Calu3 (cell line): Measurements from ENCODE around the gene ADAMTS17. TPM values are rescaled to one million over a fixed set of nuclear protein-coding genes. Genes with fewer than 3 reads are reported as not detected.

Source experiments
- BruUV-seq: library from RNA; stranded (reverse); fragments of 400-500 nt; replicated peaks from 2 replicates; lab custom pipeline; 2021; lab: Mats Ljungman, UMichigan
- CTCF ChIA-PET: fragments of 300-600 bp; sonication (Branson Sonifier 250); formaldehyde crosslinking; loops from one replicate; lab custom pipeline; 2022; ENCODE audit warnings: antibody characterized with exemption; lab: Charles Lee
- DNase-seq: peaks from one replicate; pipeline ENCODE4 v3.0.0; 2022
- H3K27ac Mint-ChIP-seq: one replicate; pipeline ENCODE4 v1.8.0; 2022; ENCODE audit warnings: mixed read lengths; ENCODE audit not compliant: unreplicated experiment
- H3K27me3 Mint-ChIP-seq: one replicate; pipeline ENCODE4 v1.8.0; 2022; ENCODE audit warnings: mixed read lengths; ENCODE audit not compliant: unreplicated experiment
- H3K36me3 Mint-ChIP-seq: one replicate; pipeline ENCODE4 v1.8.0; 2022; ENCODE audit warnings: mild to moderate bottlenecking, moderate library complexity, mixed read lengths; ENCODE audit not compliant: insufficient read depth, unreplicated experiment
- H3K4me1 Mint-ChIP-seq: one replicate; pipeline ENCODE4 v1.8.0; 2022; ENCODE audit warnings: mild to moderate bottlenecking, low read depth, mixed read lengths; ENCODE audit not compliant: unreplicated experiment
- H3K4me3 Mint-ChIP-seq: one replicate; pipeline ENCODE4 v1.8.0; 2022; ENCODE audit warnings: mild to moderate bottlenecking, low read depth, moderate library complexity, mixed read lengths; ENCODE audit not compliant: unreplicated experiment
- H3K9me3 Mint-ChIP-seq: one replicate; pipeline ENCODE4 v1.8.0; 2022; ENCODE audit warnings: low read depth, mixed read lengths; ENCODE audit not compliant: unreplicated experiment
- intact Hi-C: fragments of 100-400 bp; cut with micrococcal nuclease; formaldehyde crosslinking; loops from one replicate; pipeline ENCODE4 v1.10.0; 2022; ENCODE audit not compliant: unreplicated experiment
- total RNA-seq: library from RNA; stranded (reverse); gene quantifications from 2 replicates; pipeline ENCODE4 v1.2.3, GENCODE V29; 2022
- TF ChIP-seq, protein P1 (sequence below): fragments of 200-600 bp; IDR thresholded peaks from one replicate; pipeline ENCODE4 v1.8.0; 2022; ENCODE audit warnings: antibody characterized with exemption; ENCODE audit not compliant: unreplicated experiment

ADAMTS17 gene
- total RNA-seq, 1 experiment from 2014 or later: 3.5 TPM

DNA sequence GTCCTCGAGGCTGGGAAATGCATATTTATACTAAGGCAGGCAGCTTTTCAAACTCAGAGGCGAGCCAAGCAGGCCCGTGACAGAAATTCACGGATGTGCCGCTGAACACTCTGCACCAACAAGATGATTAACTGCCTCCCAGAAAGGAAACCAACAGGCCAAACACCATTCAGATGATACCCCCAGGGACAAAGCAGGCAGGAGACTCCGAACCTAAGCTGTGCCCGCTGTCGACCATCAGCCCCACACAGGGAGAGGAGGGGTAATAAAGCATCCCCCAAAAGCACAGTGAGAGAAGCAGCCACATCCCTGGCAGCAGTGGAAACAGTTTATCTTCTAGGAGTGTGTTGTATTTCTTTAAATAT lies 31.8 kb downstream of the ADAMTS17 start:
- no peaks in the 10 kb centered on the region for H3K4me1 Mint-ChIP-seq
- intact Hi-C loops: no loop called here
- no peaks in the 10 kb centered on the region for H3K27me3 Mint-ChIP-seq
- H3K4me3 Mint-ChIP-seq: no peak overlapping the region
- H3K9me3 Mint-ChIP-seq: peaks cover 10% of the 10 kb centered on the region
- BruUV-seq: no TSS peak
- no peak for DNase-seq
- CTCF ChIA-PET: interaction anchor here (0.6 kb wide), 1 partner anchor 1030 kb away, joined by 3 read pairs; no protein-coding TSS in a partner anchor
- no peak overlapping the region for H3K27ac Mint-ChIP-seq
- no peaks in the 10 kb centered on the region for H3K36me3 Mint-ChIP-seq
- TF ChIP-seq, protein P1, sequence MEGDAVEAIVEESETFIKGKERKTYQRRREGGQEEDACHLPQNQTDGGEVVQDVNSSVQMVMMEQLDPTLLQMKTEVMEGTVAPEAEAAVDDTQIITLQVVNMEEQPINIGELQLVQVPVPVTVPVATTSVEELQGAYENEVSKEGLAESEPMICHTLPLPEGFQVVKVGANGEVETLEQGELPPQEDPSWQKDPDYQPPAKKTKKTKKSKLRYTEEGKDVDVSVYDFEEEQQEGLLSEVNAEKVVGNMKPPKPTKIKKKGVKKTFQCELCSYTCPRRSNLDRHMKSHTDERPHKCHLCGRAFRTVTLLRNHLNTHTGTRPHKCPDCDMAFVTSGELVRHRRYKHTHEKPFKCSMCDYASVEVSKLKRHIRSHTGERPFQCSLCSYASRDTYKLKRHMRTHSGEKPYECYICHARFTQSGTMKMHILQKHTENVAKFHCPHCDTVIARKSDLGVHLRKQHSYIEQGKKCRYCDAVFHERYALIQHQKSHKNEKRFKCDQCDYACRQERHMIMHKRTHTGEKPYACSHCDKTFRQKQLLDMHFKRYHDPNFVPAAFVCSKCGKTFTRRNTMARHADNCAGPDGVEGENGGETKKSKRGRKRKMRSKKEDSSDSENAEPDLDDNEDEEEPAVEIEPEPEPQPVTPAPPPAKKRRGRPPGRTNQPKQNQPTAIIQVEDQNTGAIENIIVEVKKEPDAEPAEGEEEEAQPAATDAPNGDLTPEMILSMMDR: no peak

DNA sequence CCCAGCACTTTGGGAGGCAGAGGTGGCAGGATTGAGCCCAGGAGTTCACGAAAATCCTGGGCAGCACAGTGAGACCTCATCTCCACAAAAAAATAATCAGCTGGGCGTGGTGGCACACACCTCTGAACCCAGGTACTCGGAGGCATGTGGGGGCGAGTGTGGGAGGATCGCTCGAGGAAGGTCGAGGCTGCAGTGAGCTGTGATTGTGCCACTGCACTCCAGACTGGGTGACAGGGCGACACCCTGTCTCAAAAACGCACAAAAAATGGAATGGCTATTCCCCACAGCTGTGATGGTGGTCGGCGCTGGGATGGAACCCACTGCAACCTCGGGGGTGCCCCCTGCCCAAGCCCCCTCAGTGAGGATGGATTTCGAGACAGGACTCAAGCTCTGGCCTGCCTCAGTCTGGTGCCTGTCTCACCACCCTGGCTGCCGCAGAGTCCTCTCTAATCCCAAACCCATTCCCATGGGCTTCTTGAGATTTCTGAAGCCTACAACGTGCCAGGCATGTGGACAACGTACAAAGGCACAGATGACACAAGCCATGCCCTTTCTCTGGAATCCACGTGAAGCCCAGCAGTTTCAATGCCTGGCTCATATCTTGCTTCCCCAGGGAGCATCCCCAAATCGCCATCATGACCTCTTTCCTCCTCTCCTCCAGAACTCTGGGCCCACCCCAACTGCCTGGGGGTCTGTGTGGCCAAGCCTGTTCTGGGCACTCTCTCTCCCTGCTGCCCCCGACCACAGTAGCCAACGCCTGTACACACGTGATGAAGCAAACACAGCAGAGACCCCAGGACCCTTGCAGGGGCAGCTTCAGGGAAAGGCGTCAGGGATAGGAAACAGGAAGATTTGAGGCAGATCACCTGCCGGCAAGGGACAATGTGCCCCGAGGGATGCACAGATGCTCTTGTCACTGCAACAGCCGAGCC lies 32.4 kb downstream of the ADAMTS17 start:
- TF ChIP-seq, protein P1: no peak
- no peak overlapping the region for H3K27ac Mint-ChIP-seq
- CTCF ChIA-PET: interaction anchor here (0.6 kb wide), 1 partner anchor 1030 kb away, joined by 3 read pairs; no protein-coding TSS in a partner anchor
- DNase-seq: no peak
- H3K27me3 Mint-ChIP-seq: no peaks in the 10 kb centered on the region
- intact Hi-C loops: no loop called here
- no peaks in the 10 kb centered on the region for H3K4me1 Mint-ChIP-seq
- no peaks in the 10 kb centered on the region for H3K36me3 Mint-ChIP-seq
- peaks cover 9% of the 10 kb centered on the region for H3K9me3 Mint-ChIP-seq
- no TSS peak for BruUV-seq
- H3K4me3 Mint-ChIP-seq: no peak overlapping the region

DNA sequence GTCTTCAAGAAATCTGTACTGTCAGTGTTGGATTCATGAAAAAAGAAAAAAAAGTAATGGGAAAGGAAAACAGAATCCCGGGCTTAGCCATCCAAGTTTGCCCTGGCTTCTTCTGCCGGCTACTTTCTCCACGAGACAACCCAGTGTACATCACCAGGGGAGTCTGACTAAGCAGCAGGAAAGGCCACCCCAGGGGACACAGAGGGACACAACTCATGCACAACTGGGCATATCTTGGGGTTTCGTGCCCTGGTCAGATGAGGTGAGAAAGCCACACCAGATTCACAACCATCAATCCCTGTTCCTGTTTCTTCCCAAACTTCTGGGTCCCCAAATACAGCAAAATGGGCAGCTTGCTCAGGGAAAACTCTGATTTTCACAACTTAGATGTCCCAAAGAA lies 33.2 kb downstream of the ADAMTS17 start:
- CTCF ChIA-PET: no interaction called here
- intact Hi-C loops: no loop called here
- H3K4me1 Mint-ChIP-seq: no peaks in the 10 kb centered on the region
- H3K36me3 Mint-ChIP-seq: no peaks in the 10 kb centered on the region
- H3K27me3 Mint-ChIP-seq: no peaks in the 10 kb centered on the region
- DNase-seq: no peak
- TF ChIP-seq, protein P1: no peak
- peaks cover 5% of the 10 kb centered on the region for H3K9me3 Mint-ChIP-seq
- no TSS peak for BruUV-seq
- no peak overlapping the region for H3K27ac Mint-ChIP-seq
- no peak overlapping the region for H3K4me3 Mint-ChIP-seq

DNA sequence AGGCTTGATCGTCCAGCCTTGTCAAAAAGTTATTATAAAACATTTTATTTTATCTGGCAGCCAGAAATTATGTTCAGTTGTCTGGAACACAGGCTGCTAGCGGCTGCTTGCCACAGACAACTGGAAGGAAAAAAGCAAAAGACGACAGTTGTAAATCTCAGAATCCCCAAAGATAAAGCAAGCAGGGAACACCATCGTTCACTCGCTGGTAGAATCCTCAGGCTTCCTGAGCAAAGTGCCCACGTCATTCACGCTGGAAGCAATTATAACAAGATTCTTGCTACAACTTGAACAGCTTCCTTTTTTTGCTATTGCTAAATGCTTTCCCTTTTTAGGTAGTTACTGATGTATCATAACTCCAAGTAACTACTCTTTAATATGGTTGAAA lies 33.6 kb downstream of the ADAMTS17 start:
- Mint-ChIP-seq H3K4me3 (no peak overlapping the region), H3K27me3 (no peaks in the 10 kb centered on the region), H3K27ac (no peak overlapping the region), H3K36me3 (no peaks in the 10 kb centered on the region), H3K9me3 (peaks cover 5% of the 10 kb centered on the region), H3K4me1 (no peaks in the 10 kb centered on the region)
- intact Hi-C loops: no loop called here
- CTCF ChIA-PET: no interaction called here
- no TSS peak for BruUV-seq
- TF ChIP-seq, protein P1: no peak
- no peak for DNase-seq
